ENCODE results near the gene SNN.
A peak's percentile ranks its signal among the peaks of the same experiment; 100 is the strongest.

The SNN gene

DNA sequence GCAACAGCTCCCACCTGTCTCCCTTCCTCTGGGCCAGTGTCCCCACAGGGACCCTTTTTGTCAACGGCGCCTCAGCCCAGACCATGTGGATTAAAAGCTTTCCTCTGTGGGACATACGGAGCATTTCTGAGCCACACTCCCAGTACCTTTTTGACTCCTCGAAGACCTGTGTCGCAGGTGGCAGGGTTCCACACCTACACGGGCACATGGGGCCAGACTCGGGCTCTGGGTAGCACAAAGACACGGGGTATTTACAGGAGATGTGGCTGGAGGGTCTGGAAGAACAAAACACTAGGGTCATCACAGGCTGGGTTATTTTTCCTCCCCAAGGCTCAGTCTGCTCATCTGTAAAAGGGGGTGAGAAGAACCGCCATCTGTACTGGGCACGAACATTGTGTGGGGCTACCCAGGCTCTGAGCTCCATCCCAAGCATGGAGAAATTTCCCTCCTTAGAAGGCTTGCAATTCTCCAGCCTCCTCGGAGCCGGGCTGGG lies 32.5 kb upstream of the SNN start:
- TF ChIP-seq, protein P1, sequence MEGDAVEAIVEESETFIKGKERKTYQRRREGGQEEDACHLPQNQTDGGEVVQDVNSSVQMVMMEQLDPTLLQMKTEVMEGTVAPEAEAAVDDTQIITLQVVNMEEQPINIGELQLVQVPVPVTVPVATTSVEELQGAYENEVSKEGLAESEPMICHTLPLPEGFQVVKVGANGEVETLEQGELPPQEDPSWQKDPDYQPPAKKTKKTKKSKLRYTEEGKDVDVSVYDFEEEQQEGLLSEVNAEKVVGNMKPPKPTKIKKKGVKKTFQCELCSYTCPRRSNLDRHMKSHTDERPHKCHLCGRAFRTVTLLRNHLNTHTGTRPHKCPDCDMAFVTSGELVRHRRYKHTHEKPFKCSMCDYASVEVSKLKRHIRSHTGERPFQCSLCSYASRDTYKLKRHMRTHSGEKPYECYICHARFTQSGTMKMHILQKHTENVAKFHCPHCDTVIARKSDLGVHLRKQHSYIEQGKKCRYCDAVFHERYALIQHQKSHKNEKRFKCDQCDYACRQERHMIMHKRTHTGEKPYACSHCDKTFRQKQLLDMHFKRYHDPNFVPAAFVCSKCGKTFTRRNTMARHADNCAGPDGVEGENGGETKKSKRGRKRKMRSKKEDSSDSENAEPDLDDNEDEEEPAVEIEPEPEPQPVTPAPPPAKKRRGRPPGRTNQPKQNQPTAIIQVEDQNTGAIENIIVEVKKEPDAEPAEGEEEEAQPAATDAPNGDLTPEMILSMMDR (conservative IDR thresholded peaks at IDR 0.05), result no peak
- 0 out of 2 replicates have a peak overlapping the region, but pooled peaks have one; percentile 22 for H3K27ac ChIP-seq

- peak overlapping the region; percentile 35; the same call in 1 of the 2 replicates for H3K27ac ChIP-seq
- TF ChIP-seq, protein P1 (conservative IDR thresholded peaks at IDR 0.05), result no peak
Observed at GRCh38 chr16:11636172-11636721, 32.0 kb upstream of the SNN start.

DNA sequence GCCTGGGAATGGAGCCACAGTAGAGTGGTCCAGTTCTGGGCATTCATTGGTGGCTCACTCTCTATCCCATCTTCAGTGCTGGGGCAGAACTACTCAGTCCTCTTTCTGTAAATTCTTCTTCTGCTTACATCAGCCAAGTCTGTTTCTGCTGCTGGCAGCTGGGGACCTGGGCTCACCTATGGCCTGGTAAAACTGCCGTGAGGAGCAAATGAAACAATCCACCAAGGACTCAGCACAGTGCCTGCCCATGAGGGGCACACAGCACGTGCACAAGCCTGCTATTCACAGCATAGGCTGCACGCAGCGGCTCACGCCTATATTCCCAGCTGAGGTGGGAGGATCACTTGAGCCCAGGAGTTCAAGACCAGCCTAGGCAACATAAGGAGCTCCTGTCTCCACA lies 30.9 kb upstream of the SNN start:
- TF ChIP-seq, protein P1 (conservative IDR thresholded peaks at IDR 0.05), result no peak
- no peak overlapping the region for H3K27ac ChIP-seq

DNA sequence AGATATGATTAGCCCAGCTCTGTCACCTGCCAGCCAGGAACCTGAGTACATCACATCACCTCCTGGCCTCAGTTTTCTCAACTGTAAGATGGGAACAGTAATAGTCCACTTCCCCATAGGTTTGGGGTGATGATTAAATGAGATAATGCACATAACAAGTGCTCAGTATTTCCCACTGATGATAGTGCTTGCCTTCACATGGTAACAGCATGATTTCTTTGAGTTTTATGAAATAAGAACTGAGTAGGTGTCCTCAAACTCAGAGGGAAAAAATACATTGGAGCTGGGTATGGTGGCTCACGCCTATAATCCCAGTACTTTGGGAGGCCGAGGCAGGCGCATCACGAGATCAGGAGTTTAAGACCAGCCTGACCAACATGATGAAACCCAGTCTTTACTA lies 30.1 kb upstream of the SNN start:
- no peak overlapping the region for H3K27ac ChIP-seq
- TF ChIP-seq, protein P1 (conservative IDR thresholded peaks at IDR 0.05), result no peak

DNA sequence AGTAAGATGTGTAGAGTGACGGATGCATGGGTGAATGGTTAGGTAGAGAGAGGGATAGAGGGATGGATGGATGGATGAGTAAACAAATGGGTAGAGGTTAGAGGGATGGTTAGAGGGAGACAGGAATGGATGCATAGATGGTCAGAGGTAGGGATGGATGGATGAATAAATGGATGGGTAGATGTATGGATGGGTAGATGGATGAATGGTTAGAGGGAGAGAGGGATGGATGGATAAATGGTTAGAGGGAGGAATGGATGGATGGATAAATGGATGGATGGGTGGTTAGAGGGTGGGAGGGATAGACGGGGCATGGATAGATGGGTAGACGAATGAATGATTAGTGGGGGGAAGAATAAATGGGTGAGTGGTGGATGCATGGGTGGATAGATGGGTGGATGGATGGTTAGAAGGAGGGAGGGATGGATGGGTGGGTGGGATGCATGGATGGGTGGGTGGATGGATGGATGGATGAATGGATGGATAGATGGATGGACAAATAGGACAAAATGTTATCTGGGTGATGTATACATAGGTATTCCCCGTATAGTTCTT lies 29.2 kb upstream of the SNN start:
- TF ChIP-seq, protein P1 (conservative IDR thresholded peaks at IDR 0.05), result no peak
- H3K27ac ChIP-seq, result no peak overlapping the region

GRCh38 chr16:11639925-11640899 lies 28.0 kb upstream of the SNN start:
- TF ChIP-seq, protein P1 (conservative IDR thresholded peaks at IDR 0.05), result no peak
- no peak overlapping the region for H3K27ac ChIP-seq
